GM20431 (cell line): ENCODE results near the gene APPBP2.
"Not testable (repeated sequence)": the region's sequence is repeated elsewhere in the genome, so short reads cannot be mapped to it uniquely, and the experiment has no call there.

Experiments used
- in situ Hi-C: fragments of 300-500 bp; cut with MseI, MboI; formaldehyde crosslinking; loops from one replicate; pipeline ENCODE4 v1.15.0; 2020; ENCODE audit warnings: low sequenced_read_pairs; ENCODE audit not compliant: unreplicated experiment

Gene APPBP2

GRCh38 chr17:60506312-60506711 lies 19.7 kb downstream of the APPBP2 start:
- in situ Hi-C loops, result no loop called here

DNA sequence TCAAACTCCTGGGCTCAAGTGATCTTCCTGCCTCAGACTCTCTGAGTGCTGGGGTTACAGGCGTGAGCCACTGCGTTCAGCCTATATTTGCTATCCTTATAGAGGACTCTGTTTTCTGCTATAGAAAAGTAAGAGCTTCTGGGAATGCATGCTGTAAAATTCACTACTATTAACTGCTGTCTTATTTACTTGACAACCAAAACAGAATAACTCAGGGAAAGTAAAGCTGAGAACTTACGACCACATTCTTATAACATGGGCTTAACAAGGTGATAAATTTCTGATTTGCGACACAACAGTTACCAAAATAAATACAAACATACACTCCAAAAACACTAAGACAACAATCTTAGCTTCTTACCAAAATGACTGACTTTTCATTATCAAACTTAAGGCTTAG lies 23.9 kb downstream of the APPBP2 start:
- in situ Hi-C loops, result no loop called here

DNA sequence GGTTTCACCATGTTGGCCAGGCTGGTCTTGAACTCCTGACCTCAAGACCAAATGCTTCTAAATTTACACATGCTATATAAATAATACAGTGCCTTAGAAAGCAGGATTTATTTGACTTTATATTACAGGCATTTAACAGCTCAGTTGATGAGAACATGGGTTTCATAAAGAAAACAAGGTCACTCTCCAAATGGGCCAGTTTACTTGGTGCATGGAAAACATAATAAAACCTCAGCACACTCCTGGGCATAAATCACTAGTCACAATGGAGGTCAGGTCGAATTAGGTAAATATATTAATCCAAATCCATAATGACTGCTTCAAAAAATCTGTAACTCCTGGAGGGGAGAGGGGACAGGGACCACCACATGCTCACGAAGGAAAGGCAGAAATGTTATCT lies 24.5 kb downstream of the APPBP2 start:
- in situ Hi-C loops, result no loop called here

- in situ Hi-C loops, result no loop called here
Measured at GRCh38 chr17:60496041-60496440, 30.0 kb downstream of the APPBP2 start.

GRCh38 chr17:60495260-60495659 lies 30.8 kb downstream of the APPBP2 start:
- in situ Hi-C loops, result no loop called here

DNA sequence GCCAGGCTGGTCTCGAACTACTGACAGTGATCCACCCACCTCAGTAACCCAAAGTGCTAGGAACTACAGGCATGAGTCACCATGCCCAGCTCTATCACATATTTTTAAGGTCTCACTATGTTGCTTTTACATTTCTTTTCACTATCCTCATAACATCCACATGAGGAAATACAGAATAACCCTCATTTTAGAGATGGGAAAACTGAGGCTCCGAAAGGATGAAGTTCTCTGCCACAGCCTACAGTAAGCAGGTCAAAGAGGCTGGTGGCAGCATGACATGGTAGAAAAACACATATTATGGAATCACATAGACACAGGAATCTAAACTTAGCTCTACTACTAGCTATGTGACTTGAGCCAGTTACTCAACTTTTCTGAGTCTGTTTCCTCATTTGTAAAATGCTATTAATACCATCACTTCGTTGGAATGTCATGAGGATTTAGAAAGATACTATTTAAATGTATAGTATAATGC lies 32.2 kb downstream of the APPBP2 start:
- in situ Hi-C loops, result no loop called here

GRCh38 chr17:60491771-60492170 lies 34.3 kb downstream of the APPBP2 start:
- in situ Hi-C loops, result no loop called here

GRCh38 chr17:60490594-60490993 lies 35.4 kb downstream of the APPBP2 start:
- in situ Hi-C loops, result not testable (repeated sequence)

DNA sequence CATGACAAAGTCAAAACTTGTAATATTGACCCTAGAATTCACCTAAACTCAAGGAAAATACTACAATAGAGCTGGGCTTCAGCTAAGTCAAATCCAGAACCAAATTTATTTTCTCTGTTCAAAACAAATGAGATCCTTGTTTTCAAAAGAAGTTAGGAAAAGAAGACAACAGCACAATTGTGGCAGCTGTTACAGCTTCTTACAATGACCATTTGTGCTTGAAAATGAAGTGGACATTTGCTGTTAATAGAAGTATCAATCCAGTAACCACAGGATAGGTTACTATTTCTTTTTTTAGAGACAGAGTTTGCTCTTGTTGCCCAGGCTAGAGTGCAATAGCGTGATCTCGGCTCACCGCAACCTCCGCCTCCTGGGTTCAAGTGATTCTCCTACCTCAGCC lies 44.4 kb downstream of the APPBP2 start:
- in situ Hi-C loops, result no loop called here

DNA sequence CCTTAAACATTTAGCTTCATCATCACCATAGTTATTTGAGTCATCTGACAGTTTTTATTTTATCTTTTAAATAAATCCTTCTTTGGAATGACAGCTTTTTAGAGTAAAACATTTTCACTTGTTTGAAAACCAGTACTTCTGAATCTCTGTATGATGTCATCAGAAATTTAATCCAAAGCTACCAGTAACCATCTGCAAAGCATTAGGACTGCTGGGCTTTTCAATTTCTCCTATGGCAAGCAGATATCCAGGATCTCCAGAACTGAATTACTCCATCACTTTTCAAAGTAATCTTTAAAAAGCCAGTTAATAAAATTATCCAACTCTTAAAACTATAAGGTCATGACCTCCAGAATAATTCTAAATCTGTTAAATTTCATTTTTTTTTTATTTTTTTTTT lies 52.3 kb downstream of the APPBP2 start:
- in situ Hi-C loops, result no loop called here

GRCh38 chr17:60472449-60472848 lies 53.6 kb downstream of the APPBP2 start:
- in situ Hi-C loops, result no loop called here

GRCh38 chr17:60471451-60471850 lies 54.6 kb downstream of the APPBP2 start:
- in situ Hi-C loops, result no loop called here

- in situ Hi-C loops, result no loop called here
Measured at GRCh38 chr17:60468371-60468770, 57.7 kb downstream of the APPBP2 start.

DNA sequence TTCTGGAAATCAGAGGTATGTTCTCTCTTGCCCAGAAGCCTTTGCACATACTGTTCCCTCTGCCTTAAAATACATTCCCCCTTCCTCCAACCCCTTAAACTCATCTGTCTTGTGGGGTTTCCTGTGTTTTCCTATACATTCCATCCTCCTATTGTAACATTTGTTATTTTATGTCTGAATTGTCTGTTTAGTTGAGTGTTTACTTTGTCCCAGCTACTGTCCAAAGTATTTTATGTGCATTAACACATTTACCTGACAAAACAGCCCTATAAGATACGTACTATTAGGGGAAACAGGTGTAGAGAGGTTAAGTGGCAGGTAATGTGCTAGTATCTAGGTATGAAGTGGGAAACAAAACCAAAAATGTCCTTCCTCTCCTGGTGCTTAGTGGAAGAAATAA lies 61.7 kb downstream of the APPBP2 start:
- in situ Hi-C loops, result no loop called here

GRCh38 chr17:60463157-60463835 lies 62.7 kb downstream of the APPBP2 start:
- in situ Hi-C loops, result no loop called here

DNA sequence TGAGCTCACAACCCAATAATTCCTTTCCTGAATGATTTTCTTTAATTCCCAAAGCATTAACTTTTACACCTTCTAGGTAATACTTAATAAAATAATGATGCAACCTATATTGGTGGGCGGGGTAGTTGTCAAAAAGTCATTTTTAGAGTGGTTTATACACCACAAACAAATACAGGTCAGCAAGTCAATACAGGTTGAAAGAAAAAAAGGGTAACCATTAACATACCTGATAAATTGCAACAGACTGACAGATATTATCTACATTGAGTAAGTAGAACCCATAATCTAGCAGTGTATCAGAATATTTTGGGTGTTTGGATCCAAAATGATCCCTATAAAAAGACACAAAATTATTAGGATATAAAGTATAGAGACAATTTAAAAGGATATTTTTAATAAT lies 64.5 kb downstream of the APPBP2 start:
- in situ Hi-C loops, result no loop called here

DNA sequence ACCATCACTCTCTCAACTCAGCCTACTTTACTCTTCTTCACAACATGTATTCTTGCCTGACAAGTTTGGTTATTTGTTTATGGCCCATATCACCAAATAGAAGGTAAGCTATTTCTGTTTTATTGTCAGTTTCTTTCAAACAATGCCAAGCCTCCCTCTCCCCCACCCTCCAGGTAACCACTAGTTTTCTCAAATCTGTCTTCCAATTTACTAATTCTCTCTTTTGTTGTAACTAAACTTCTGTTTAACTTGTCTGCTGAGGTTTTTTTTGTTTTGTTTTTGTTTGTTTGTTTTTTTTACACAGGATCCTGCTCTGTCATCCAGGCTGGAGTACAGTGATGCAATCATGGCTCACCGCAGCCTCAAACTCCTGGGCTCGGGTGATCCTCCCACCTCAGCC lies 68.9 kb downstream of the APPBP2 start:
- in situ Hi-C loops, result no loop called here

DNA sequence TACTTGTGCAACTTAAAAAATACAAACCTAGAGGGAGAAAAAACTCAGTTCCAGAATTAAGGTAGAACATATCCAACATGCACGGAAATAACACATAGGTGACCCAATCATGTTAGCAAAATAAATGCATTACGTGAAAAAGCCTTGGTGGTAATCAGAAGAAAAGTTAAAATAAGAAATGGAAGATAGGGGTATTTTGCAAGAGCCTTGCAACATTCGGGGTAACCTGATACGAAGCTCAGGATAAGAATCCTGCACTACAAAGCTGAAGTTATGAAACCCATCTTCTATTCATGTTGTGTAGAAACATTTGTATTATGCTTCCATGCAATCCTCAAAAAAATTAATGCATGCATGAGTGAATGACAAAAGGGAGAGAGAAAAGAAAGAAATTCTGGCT lies 70.7 kb downstream of the APPBP2 start:
- in situ Hi-C loops, result no loop called here

- in situ Hi-C loops, result no loop called here
Measured at GRCh38 chr17:60451965-60452364, 74.1 kb downstream of the APPBP2 start.

GRCh38 chr17:60451071-60451470 lies 75.0 kb downstream of the APPBP2 start:
- in situ Hi-C loops, result no loop called here

- in situ Hi-C loops, result no loop called here
Measured at GRCh38 chr17:60447375-60447774, 78.7 kb downstream of the APPBP2 start.

DNA sequence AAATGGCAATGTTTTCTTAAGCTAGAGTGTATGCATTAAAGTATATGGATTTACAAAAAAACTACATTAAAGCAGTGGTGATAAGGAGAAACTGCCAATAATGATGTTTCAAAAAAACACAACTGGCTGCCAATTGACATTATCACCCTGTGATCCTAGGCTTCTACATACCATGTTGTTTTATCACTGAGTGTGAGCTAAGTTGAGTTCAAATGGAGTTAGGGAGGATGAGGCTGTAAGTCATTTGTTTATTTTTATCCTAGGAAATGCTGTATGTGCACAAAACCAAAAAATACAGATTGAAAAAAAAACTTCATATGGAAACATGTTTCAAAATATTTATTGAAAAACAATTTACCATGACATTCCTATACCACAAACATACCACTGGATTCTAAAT lies 80.9 kb downstream of the APPBP2 start:
- in situ Hi-C loops, result no loop called here
